IMR-90 (cell line): ENCODE results near the gene DDOST. TPM values are rescaled to one million over a fixed set of nuclear protein-coding genes. Genes with fewer than 3 reads are reported as not detected.

ENCODE experiments used
- ATAC-seq: fragments of 200-7000 bp; cut with Tn5 transposase; 2 replicates; pipeline ENCODE4 v1.9.1; 2020; ENCODE audit warnings: low read depth, mild to moderate bottlenecking, moderate library complexity
- BruUV-seq: library from RNA; stranded (reverse); fragments of 400-500 nt; replicated peaks from 2 replicates; lab custom pipeline; 2021; lab: Mats Ljungman, UMichigan
- CTCF ChIA-PET: fragments of 300-600 bp; formaldehyde crosslinking; extraction: SDS; loops from one replicate; lab custom pipeline; 2021; ENCODE audit warnings: antibody characterized with exemption; lab: Yijun Ruan, JAX
- POLR2A ChIA-PET: fragments of 300-600 bp; sonication (Branson Sonifier 250); formaldehyde crosslinking; loops from one replicate; lab custom pipeline; 2022; ENCODE audit warnings: antibody characterized with exemption; ENCODE audit not compliant: unreplicated experiment; lab: Charles Lee
- DNase-seq: peaks from one replicate; pipeline ENCODE4 v3.0.0; 2013
- H2AFZ ChIP-seq: replicated peaks from 2 replicates; pipeline ENCODE3; 2013; ENCODE audit warnings: low read length, mild to moderate bottlenecking; ENCODE audit not compliant: poor library complexity
- H2AK5ac ChIP-seq: 2 replicates; pipeline ENCODE4 v1.6.1; 2013; ENCODE audit warnings: low read depth, low read length, inconsistent platforms
- H2AK9ac ChIP-seq: replicated peaks from 2 replicates; pipeline ENCODE3; 2013; ENCODE audit warnings: mild to moderate bottlenecking, low read depth, low read length, moderate library complexity; ENCODE audit not compliant: poor library complexity
- H2BK120ac ChIP-seq: 2 replicates; pipeline ENCODE4 v1.6.1; 2013; ENCODE audit warnings: low read depth, low read length, inconsistent platforms
- H2BK15ac ChIP-seq: 3 replicates; pipeline ENCODE4 v1.6.1; 2013; ENCODE audit warnings: low read depth, low read length, inconsistent platforms
- H2BK20ac ChIP-seq: 2 replicates; pipeline ENCODE4 v1.6.1; 2013; ENCODE audit warnings: low read depth, mild to moderate bottlenecking, inconsistent platforms, low read length, moderate library complexity
- H2BK5ac ChIP-seq: 2 replicates; pipeline ENCODE4 v1.6.1; 2013; ENCODE audit warnings: mild to moderate bottlenecking, low read depth, low read length, inconsistent platforms; ENCODE audit not compliant: poor library complexity, severe bottlenecking
- H3K14ac ChIP-seq: replicated peaks from 2 replicates; pipeline ENCODE4 v1.6.1; 2013; ENCODE audit warnings: low read depth, low read length, inconsistent platforms
- H3K18ac ChIP-seq: 2 replicates; pipeline ENCODE4 v1.6.1; 2013; ENCODE audit warnings: low read depth, low read length, control low read depth
- H3K23ac ChIP-seq: 2 replicates; pipeline ENCODE4 v1.6.1; 2013; ENCODE audit warnings: low read depth, low read length, inconsistent platforms
- H3K27ac ChIP-seq: 2 replicates; pipeline ENCODE4 v1.5.1; 2013; ENCODE audit warnings: mild to moderate bottlenecking, control low read depth, low read length; ENCODE audit not compliant: insufficient read depth
- H3K27me3 ChIP-seq: 2 replicates; pipeline ENCODE4 v1.6.1; 2013; ENCODE audit warnings: low read length; ENCODE audit not compliant: control insufficient read depth, insufficient read depth
- H3K36me3 ChIP-seq: 2 replicates; pipeline ENCODE4 v1.6.1; 2013; ENCODE audit warnings: low read length, mixed read lengths; ENCODE audit not compliant: control insufficient read depth, insufficient read depth
- H3K4ac ChIP-seq: 2 replicates; pipeline ENCODE4 v1.6.1; 2013; ENCODE audit warnings: low read depth, low read length, inconsistent platforms
- H3K4me1 ChIP-seq: 2 replicates; pipeline ENCODE4 v1.6.1; 2013; ENCODE audit warnings: low read length, mixed read lengths; ENCODE audit not compliant: control insufficient read depth, insufficient read depth
- H3K4me2 ChIP-seq: 2 replicates; pipeline ENCODE4 v1.6.1; 2013; ENCODE audit warnings: low read depth, mild to moderate bottlenecking, control low read depth, low read length, moderate library complexity
- H3K4me3 ChIP-seq: 2 replicates; pipeline ENCODE4 v1.5.1; 2013; ENCODE audit warnings: low read depth, mild to moderate bottlenecking, control low read depth, low read length, moderate library complexity; ENCODE audit not compliant: insufficient read depth
- H3K56ac ChIP-seq: 2 replicates; pipeline ENCODE4 v1.6.1; 2013; ENCODE audit warnings: low read length, inconsistent platforms; ENCODE audit not compliant: insufficient read depth; ENCODE audit errors: extremely low read depth
- H3K79me1 ChIP-seq, 2 experiments: 2 replicates each; pipeline ENCODE4 v1.6.1; 2013; ENCODE audit warnings: low read length in 2 of 2, inconsistent platforms in 1 of 2, low read depth in 1 of 2
- H3K9ac ChIP-seq: 2 replicates; pipeline ENCODE4 v1.6.1; 2013; ENCODE audit warnings: low read depth, low read length, control low read depth
- H3K9me1 ChIP-seq: 2 replicates; pipeline ENCODE4 v1.6.1; 2013; ENCODE audit warnings: low read length, inconsistent platforms; ENCODE audit not compliant: insufficient read depth
- H3K9me3 ChIP-seq: 2 replicates; pipeline ENCODE4 v1.6.1; 2013; ENCODE audit warnings: low read length; ENCODE audit not compliant: control insufficient read depth, insufficient read depth
- H4K20me1 ChIP-seq: 2 replicates; pipeline ENCODE4 v1.6.1; 2013; ENCODE audit warnings: low read length, inconsistent platforms; ENCODE audit not compliant: insufficient read depth
- H4K5ac ChIP-seq: 2 replicates; pipeline ENCODE4 v1.6.1; 2013; ENCODE audit warnings: mild to moderate bottlenecking, low read depth, low read length, control low read depth
- H4K8ac ChIP-seq, 2 experiments: 2 replicates each; pipeline ENCODE4 v1.6.1; 2013; ENCODE audit warnings: low read depth in 2 of 2, low read length in 2 of 2, control low read depth in 1 of 2, inconsistent platforms in 1 of 2
- H4K91ac ChIP-seq: 2 replicates; pipeline ENCODE4 v1.6.1; 2013; ENCODE audit warnings: low read depth, low read length, inconsistent platforms; ENCODE audit not compliant: insufficient read depth
- BHLHE40 ChIP-seq: fragments of 150-350 bp; IDR thresholded peaks from 2 replicates; pipeline ENCODE4 v1.6.1; 2016; ENCODE audit warnings: mild to moderate bottlenecking, low read depth, low read length
- CHD1 ChIP-seq: IDR thresholded peaks from 2 replicates; pipeline ENCODE4 v1.6.1; 2012; ENCODE audit warnings: low read depth, low read length, improper control_type of control experiment
- FOS ChIP-seq: fragments of 150-350 bp; IDR thresholded peaks from 2 replicates; pipeline ENCODE4 v1.6.1; 2016; ENCODE audit warnings: low read depth, low read length
- MAFK ChIP-seq: IDR thresholded peaks from 2 replicates; pipeline ENCODE4 v1.6.1; 2012; ENCODE audit warnings: low read depth, low read length, improper control_type of control experiment
- MAZ ChIP-seq: IDR thresholded peaks from 2 replicates; pipeline ENCODE4 v1.6.1; 2012; ENCODE audit warnings: low read depth, mild to moderate bottlenecking, low read length, improper control_type of control experiment, moderate library complexity, borderline replicate concordance
- MXI1 ChIP-seq: IDR thresholded peaks from 2 replicates; pipeline ENCODE4 v1.6.1; 2012; ENCODE audit warnings: low read depth, mild to moderate bottlenecking, low read length, moderate library complexity, borderline replicate concordance
- POLR2A ChIP-seq: IDR thresholded peaks from 2 replicates; pipeline ENCODE4 v1.6.1; 2012; ENCODE audit warnings: mild to moderate bottlenecking, low read depth, low read length
- RCOR1 ChIP-seq: IDR thresholded peaks from 2 replicates; pipeline ENCODE4 v1.6.1; 2012; ENCODE audit warnings: mild to moderate bottlenecking, low read length, improper control_type of control experiment; ENCODE audit not compliant: insufficient replicate concordance
- RFX5 ChIP-seq: IDR thresholded peaks from 2 replicates; pipeline ENCODE4 v1.8.0; 2012; ENCODE audit warnings: low read depth, mild to moderate bottlenecking, low read length, moderate library complexity
- SMC3 ChIP-seq: fragments of 150-350 bp; IDR thresholded peaks from 2 replicates; pipeline ENCODE4 v1.6.1; 2016; ENCODE audit warnings: low read depth, mild to moderate bottlenecking, antibody characterized with exemption, low read length, moderate library complexity
- WGBS, 2 experiments: methylation state at CpG; one replicate each; pipeline versions ENCODE4 v1.1.5 to v1.1.7; 2013; ENCODE audit warnings: missing lambda C conversion rate in 2 of 2; ENCODE audit not compliant: insufficient read length in 1 of 2; ENCODE audit errors: extremely low coverage in 2 of 2; 5-methylcytosine and 5-hydroxymethylcytosine counted together
- dilution Hi-C: fragments of 300-500 bp; cut with HindIII; formaldehyde crosslinking; loops from one replicate; pipeline ENCODE4 v1.14.3; 2018; ENCODE audit warnings: low sequenced_read_pairs; ENCODE audit not compliant: unreplicated experiment
- in situ Hi-C: fragments of 300-500 bp; cut with MboI; formaldehyde crosslinking; loops from 3 replicates; pipeline ENCODE4 v1.14.3; 2019; ENCODE audit warnings: low sequenced_read_pairs, inconsistent platforms, mixed read lengths
- intact Hi-C: fragments of 100-400 bp; cut with micrococcal nuclease; formaldehyde crosslinking; loops from 2 replicates; pipeline ENCODE4 v1.10.0; 2022
- polyA plus RNA-seq, 3 experiments: library from polyadenylated mRNA; depleted of rRNA; stranded (reverse); fragments of >200 nt; gene quantifications; 2 replicates each; pipeline ENCODE4 v1.2.3, GENCODE V29; 2012; ENCODE audit warnings: low replicate concordance in 1 of 3
- total RNA-seq: library from RNA; depleted of rRNA; stranded (reverse); fragments of >200 nt; gene quantifications from 2 replicates; pipeline ENCODE4 v1.2.3, GENCODE V29; 2012
- TF ChIP-seq, protein P1 (sequence below): conservative IDR thresholded peaks from 2 replicates; pipeline ENCODE4 v1.5.1; 2012; ENCODE audit warnings: mild to moderate bottlenecking, low read depth, low read length, improper control_type of control experiment
- TF ChIP-seq, protein P2 (sequence below): fragments of 150-350 bp; IDR thresholded peaks from 2 replicates; pipeline ENCODE4 v1.6.1; 2016; ENCODE audit warnings: low read depth, mild to moderate bottlenecking, low read length, moderate library complexity, borderline replicate concordance

The DDOST gene
- total and polyA plus RNA-seq, 2 of the 4 experiments (the other 2 are of a cell fraction): 179 to 477 TPM

DNA sequence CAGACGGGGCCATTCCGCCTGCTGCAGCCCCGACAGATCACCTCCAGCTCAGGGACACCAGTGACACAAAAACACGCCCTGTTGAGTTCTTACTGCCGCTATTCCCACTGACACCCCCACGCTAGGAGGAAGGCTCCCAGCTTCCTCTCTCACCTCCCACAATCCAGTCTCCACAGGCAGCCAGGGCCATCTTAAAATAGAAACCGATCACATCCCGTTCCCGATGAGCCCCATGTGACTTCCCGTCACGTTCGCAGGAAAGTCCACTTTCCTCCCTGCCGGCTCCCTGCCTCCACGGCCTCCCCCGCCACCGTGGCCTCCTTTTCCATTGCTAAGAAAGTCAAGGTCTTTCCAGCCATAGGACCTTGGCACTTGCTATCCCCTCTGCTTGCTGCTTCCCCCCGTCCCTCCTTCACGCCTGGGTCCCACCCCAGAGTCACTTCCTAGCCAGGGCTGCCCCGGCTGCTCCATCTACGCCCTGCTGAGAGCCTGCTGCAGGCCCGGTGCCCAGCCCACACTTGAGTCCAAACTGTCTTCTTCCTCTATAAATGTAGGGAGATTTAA lies 24.0 kb upstream of the DDOST start:
- Histone ChIP-seq H3K27ac (no peak overlapping the region), H3K18ac (no peak overlapping the region), H2BK120ac (no peak overlapping the region), H3K79me1 (no peaks in the 10 kb centered on the region), H3K9me1 (no peaks in the 10 kb centered on the region), H3K27me3 (no peaks in the 10 kb centered on the region), H3K14ac (no peak overlapping the region), H3K4me2 (no peak overlapping the region), H3K4ac (no peak overlapping the region), H4K5ac (no peak overlapping the region), H2AK9ac (no peak overlapping the region), H2AK5ac (no peak overlapping the region), H3K4me1 (no peaks in the 10 kb centered on the region), H2AFZ (no peak overlapping the region), H3K9ac (no peak overlapping the region), H3K23ac (no peak overlapping the region), H2BK5ac (no peak overlapping the region), H4K8ac (no peak overlapping the region), H4K20me1 (no peaks in the 10 kb centered on the region), H2BK15ac (no peak overlapping the region), H4K91ac (no peak overlapping the region), H3K36me3 (peaks cover 7% of the 10 kb centered on the region), H3K4me3 (no peak overlapping the region), H2BK20ac (no peak overlapping the region), H3K9me3 (no peaks in the 10 kb centered on the region), H3K56ac (no peak overlapping the region)
- CTCF ChIA-PET: interaction anchor here (0.7 kb wide), 1 partner anchor 11 kb away, joined by 3 read pairs; no protein-coding TSS in a partner anchor
- TF ChIP-seq SMC3: no peak
- no peak for TF ChIP-seq MAZ
- TF ChIP-seq, protein P1, sequence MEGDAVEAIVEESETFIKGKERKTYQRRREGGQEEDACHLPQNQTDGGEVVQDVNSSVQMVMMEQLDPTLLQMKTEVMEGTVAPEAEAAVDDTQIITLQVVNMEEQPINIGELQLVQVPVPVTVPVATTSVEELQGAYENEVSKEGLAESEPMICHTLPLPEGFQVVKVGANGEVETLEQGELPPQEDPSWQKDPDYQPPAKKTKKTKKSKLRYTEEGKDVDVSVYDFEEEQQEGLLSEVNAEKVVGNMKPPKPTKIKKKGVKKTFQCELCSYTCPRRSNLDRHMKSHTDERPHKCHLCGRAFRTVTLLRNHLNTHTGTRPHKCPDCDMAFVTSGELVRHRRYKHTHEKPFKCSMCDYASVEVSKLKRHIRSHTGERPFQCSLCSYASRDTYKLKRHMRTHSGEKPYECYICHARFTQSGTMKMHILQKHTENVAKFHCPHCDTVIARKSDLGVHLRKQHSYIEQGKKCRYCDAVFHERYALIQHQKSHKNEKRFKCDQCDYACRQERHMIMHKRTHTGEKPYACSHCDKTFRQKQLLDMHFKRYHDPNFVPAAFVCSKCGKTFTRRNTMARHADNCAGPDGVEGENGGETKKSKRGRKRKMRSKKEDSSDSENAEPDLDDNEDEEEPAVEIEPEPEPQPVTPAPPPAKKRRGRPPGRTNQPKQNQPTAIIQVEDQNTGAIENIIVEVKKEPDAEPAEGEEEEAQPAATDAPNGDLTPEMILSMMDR: no peak
- no peak for TF ChIP-seq BHLHE40
- TF ChIP-seq POLR2A: no peak
- TF ChIP-seq RCOR1: no peak
- no peak for TF ChIP-seq MAFK
- TF ChIP-seq, protein P2, sequence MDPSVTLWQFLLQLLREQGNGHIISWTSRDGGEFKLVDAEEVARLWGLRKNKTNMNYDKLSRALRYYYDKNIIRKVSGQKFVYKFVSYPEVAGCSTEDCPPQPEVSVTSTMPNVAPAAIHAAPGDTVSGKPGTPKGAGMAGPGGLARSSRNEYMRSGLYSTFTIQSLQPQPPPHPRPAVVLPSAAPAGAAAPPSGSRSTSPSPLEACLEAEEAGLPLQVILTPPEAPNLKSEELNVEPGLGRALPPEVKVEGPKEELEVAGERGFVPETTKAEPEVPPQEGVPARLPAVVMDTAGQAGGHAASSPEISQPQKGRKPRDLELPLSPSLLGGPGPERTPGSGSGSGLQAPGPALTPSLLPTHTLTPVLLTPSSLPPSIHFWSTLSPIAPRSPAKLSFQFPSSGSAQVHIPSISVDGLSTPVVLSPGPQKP: no peak
- no peak for TF ChIP-seq FOS
- TF ChIP-seq CHD1: no peak
- TF ChIP-seq MXI1: no peak
- no peak for TF ChIP-seq RFX5
- 91% methylated on average over 8 of the region's 21 CpGs; no CpG with 5 or more reads in 1 of the 2 experiments for WGBS, 2 experiments
- intact Hi-C loops: no loop called here
- ATAC-seq: no peak
- no TSS peak for BruUV-seq
- POLR2A ChIA-PET: no interaction called here
- no peak for DNase-seq
- in situ Hi-C loops: loop anchor here (25.0 kb wide), 1 partner anchor 677 kb away; no protein-coding TSS in a partner anchor
- dilution Hi-C loops: no loop called here
